ENCODE measurements around the gene IFI16. TPM values are rescaled to one million over a fixed set of nuclear protein-coding genes. Genes with fewer than 3 reads are reported as not detected.

IFI16 gene
- total and polyA plus RNA-seq, 2 of the 13 experiments (the other 11 are each of a cell fraction or from before 2014, with no cell fraction given) = not detected

GRCh38 chr1:159055181-159055641, 45.5 kb downstream of the IFI16 start:
- Histone ChIP-seq H3K79me2 (ENCODE audit: insufficient read depth, low read length) (no peaks in the 10 kb centered on the region), H3K4me2 (ENCODE audit: low read depth, low read length) (no peak overlapping the region), H3K9ac (ENCODE audit: insufficient read depth, low read depth, low read length) (no peak overlapping the region), H2AFZ (ENCODE audit: low read length) (no peak overlapping the region), H3K36me3 (replicated peaks in 1 of 2; ENCODE audit: control insufficient read depth in 1 of 2, insufficient read depth in 2 of 2, low read length in 2 of 2) (no peaks in the 10 kb centered on the region), H3K4me3 (replicated peaks in 1 of 3; ENCODE audit: insufficient read depth in 1 of 3, low read depth in 2 of 3, low read length in 3 of 3) (no peak overlapping the region), H3K27me3 (ENCODE audit: control insufficient read depth in 1 of 2, insufficient read depth in 2 of 2, low read length in 2 of 2) (no peaks in the 10 kb centered on the region), H3K4me1 (ENCODE audit: insufficient read depth, low read length) (no peaks in the 10 kb centered on the region), H4K20me1 (ENCODE audit: insufficient read depth, low read length) (no peaks in the 10 kb centered on the region), H3K9me3 (ENCODE audit: low read length) (no peaks in the 10 kb centered on the region), H3K27ac (ENCODE audit: extremely low read length, insufficient read depth, low read length) (no peak overlapping the region)
- no peak for TF ChIP-seq MED8 (CRISPR knock-in tag; IDR thresholded peaks at IDR 0.05; ENCODE audit: insufficient replicate concordance)
- no peak for TF ChIP-seq SIN3A (IDR thresholded peaks at IDR 0.05; ENCODE audit: borderline replicate concordance, low read depth, low read length)
- ChIA-PET CTCF (ENCODE audit: low intra/inter-chr PET ratio, low total read pairs) (no interaction called here), POLR2A (no interaction called here)
- FAIRE-seq (no peak), DNase-seq (ENCODE audit: low spot score) (no peak), ATAC-seq (no peak)
- WGBS (ENCODE audit: low lambda C conversion rate) = 11% methylated on average over 5 of the region's 5 CpGs
- no TSS peak for BruUV-seq (replicated peaks)
- in situ Hi-C loops (cut with HindIII; ENCODE audit: extremely low pct_ligation_motif_present, low pct_unique_long_range_greater_than_20kb) = no loop called here
- intact Hi-C loops (cut with micrococcal nuclease; ENCODE audit: unreplicated experiment) = no loop called here

- POLR2A ChIA-PET = no interaction called here
- no peak for ATAC-seq
Measured at GRCh38 chr1:159056069-159056698, 46.5 kb downstream of the IFI16 start.

More at GRCh38 chr1:159056069-159056698, 46.5 kb downstream of the IFI16 start:
- H2AFZ ChIP-seq (ENCODE audit: low read length) = no peak overlapping the region
- no peaks in the 10 kb centered on the region for H3K9me3 ChIP-seq (ENCODE audit: low read length)
- 26% methylated on average over 6 of the region's 7 CpGs for WGBS (ENCODE audit: low lambda C conversion rate)
- no peaks in the 10 kb centered on the region for H3K27me3 ChIP-seq (ENCODE audit: control insufficient read depth in 1 of 2, insufficient read depth in 2 of 2, low read length in 2 of 2)
- CTCF ChIA-PET (ENCODE audit: low intra/inter-chr PET ratio, low total read pairs) = no interaction called here
- no peak overlapping the region for H3K4me3 ChIP-seq (replicated peaks in 1 of 3; ENCODE audit: insufficient read depth in 1 of 3, low read depth in 2 of 3, low read length in 3 of 3)
- H3K27ac ChIP-seq (ENCODE audit: extremely low read length, insufficient read depth, low read length) = no peak overlapping the region
- BruUV-seq (replicated peaks) = no TSS peak
- H3K9ac ChIP-seq (ENCODE audit: insufficient read depth, low read depth, low read length) = no peak overlapping the region
- no peaks in the 10 kb centered on the region for H4K20me1 ChIP-seq (ENCODE audit: insufficient read depth, low read length)
- FAIRE-seq (no peak), DNase-seq (ENCODE audit: low spot score) (no peak)
- H3K36me3 ChIP-seq (replicated peaks in 1 of 2; ENCODE audit: control insufficient read depth in 1 of 2, insufficient read depth in 2 of 2, low read length in 2 of 2) = no peaks in the 10 kb centered on the region
- intact Hi-C loops (cut with micrococcal nuclease; ENCODE audit: unreplicated experiment) (no loop called here), in situ Hi-C loops (cut with HindIII; ENCODE audit: extremely low pct_ligation_motif_present, low pct_unique_long_range_greater_than_20kb) (no loop called here)
- no peaks in the 10 kb centered on the region for H3K79me2 ChIP-seq (ENCODE audit: insufficient read depth, low read length)
- H3K4me2 ChIP-seq (ENCODE audit: low read depth, low read length) = no peak overlapping the region
- TF ChIP-seq HIVEP1 (CRISPR knock-in tag; IDR thresholded peaks at IDR 0.05) (no peak), GPBP1L1 (CRISPR knock-in tag; IDR thresholded peaks at IDR 0.05) (no peak), ZNF432 (CRISPR knock-in tag; IDR thresholded peaks at IDR 0.05; ENCODE audit: borderline replicate concordance) (no peak), TBL1XR1 (IDR thresholded peaks at IDR 0.05; ENCODE audit: borderline replicate concordance, low read length, partially characterized antibody) (no peak), ZC3H4 (CRISPR knock-in tag; IDR thresholded peaks at IDR 0.05; ENCODE audit: borderline replicate concordance) (no peak), BRD4 (CRISPR knock-in tag; IDR thresholded peaks at IDR 0.05) (no peak), ZNF382 (CRISPR knock-in tag; IDR thresholded peaks at IDR 0.05; ENCODE audit: borderline replicate concordance) (no peak), ZBTB14 (CRISPR knock-in tag; IDR thresholded peaks at IDR 0.05) (no peak)
- H3K4me1 ChIP-seq (ENCODE audit: insufficient read depth, low read length) = no peaks in the 10 kb centered on the region

All from HepG2 (cell line).